Measurements from ENCODE around the gene FRMPD4.

Gene FRMPD4

GRCh38 chrX:12554206-12554605 is 415.9 kb downstream of the FRMPD4 start:
- no peak for DNase-seq

- no peak for DNase-seq
These were observed 424.8 kb downstream of the FRMPD4 start for GRCh38 chrX:12563121-12563520.

GRCh38 chrX:12564221-12564620 is 425.9 kb downstream of the FRMPD4 start:
- no peak for DNase-seq

GRCh38 chrX:12567857-12568256 is 429.6 kb downstream of the FRMPD4 start:
- no peak for DNase-seq

- DNase-seq = no peak
These were observed 432.7 kb downstream of the FRMPD4 start for GRCh38 chrX:12570859-12571501.

- DNase-seq = no peak
These were observed 441.0 kb downstream of the FRMPD4 start for GRCh38 chrX:12579311-12579710.

- DNase-seq = no peak
These were observed 442.3 kb downstream of the FRMPD4 start for GRCh38 chrX:12580548-12580947.

- DNase-seq = no peak
These were observed 443.3 kb downstream of the FRMPD4 start for GRCh38 chrX:12581546-12581945.

GRCh38 chrX:12582649-12583048 is 444.4 kb downstream of the FRMPD4 start:
- no peak for DNase-seq

GRCh38 chrX:12583543-12583942 is 445.3 kb downstream of the FRMPD4 start:
- DNase-seq = peak; percentile 5

GRCh38 chrX:12595720-12596119 is 457.4 kb downstream of the FRMPD4 start:
- no peak for DNase-seq

- DNase-seq = no peak
These were observed 471.8 kb downstream of the FRMPD4 start for GRCh38 chrX:12610079-12610478.

- no peak for DNase-seq
These were observed 473.2 kb downstream of the FRMPD4 start for GRCh38 chrX:12611471-12611870.

- DNase-seq = no peak
These were observed 476.0 kb downstream of the FRMPD4 start for GRCh38 chrX:12614266-12614665.

GRCh38 chrX:12615061-12615460 is 476.8 kb downstream of the FRMPD4 start:
- DNase-seq = no peak

GRCh38 chrX:12617241-12617640 is 479.0 kb downstream of the FRMPD4 start:
- no peak for DNase-seq

GRCh38 chrX:12647230-12647629 is 509.0 kb downstream of the FRMPD4 start:
- no peak for DNase-seq

- no peak for DNase-seq
These were observed 510.7 kb downstream of the FRMPD4 start for GRCh38 chrX:12648995-12649394.

- no peak for DNase-seq
These were observed 519.2 kb downstream of the FRMPD4 start for GRCh38 chrX:12657433-12657832.

GRCh38 chrX:12657881-12658280 is 519.6 kb downstream of the FRMPD4 start:
- DNase-seq = no peak

GRCh38 chrX:12661464-12661863 is 523.2 kb downstream of the FRMPD4 start:
- no peak for DNase-seq

- no peak for DNase-seq
These were observed 534.3 kb downstream of the FRMPD4 start for GRCh38 chrX:12672367-12673106.

GRCh38 chrX:12673487-12673886 is 535.2 kb downstream of the FRMPD4 start:
- DNase-seq = no peak

GRCh38 chrX:12679522-12679921 is 541.2 kb downstream of the FRMPD4 start:
- DNase-seq = no peak

GRCh38 chrX:12681047-12681446 is 542.8 kb downstream of the FRMPD4 start:
- DNase-seq = no peak

Measured in activated gamma-delta T cell (primary cell).